ENCODE results near the gene OPRM1. TPM values are rescaled to one million over a fixed set of nuclear protein-coding genes. Genes with fewer than 3 reads are reported as not detected.

Gene OPRM1
- total RNA-seq, 1 donor from 2014 or later, result not detected

- no peaks in the 10 kb centered on the region for H3K27me3 ChIP-seq (ENCODE audit: control insufficient read depth in 3 of 3, insufficient read depth in 3 of 3, low read length in 3 of 3)
- H3K9ac ChIP-seq (ENCODE audit: low read depth in 1 of 3, low read length in 3 of 3), result no peak overlapping the region
- H3K27ac ChIP-seq (ENCODE audit: low read depth, low read length), result no peak overlapping the region
- no peaks in the 10 kb centered on the region for H3K9me3 ChIP-seq (ENCODE audit: control insufficient read depth in 3 of 3, low read length in 3 of 3)
- no peaks in the 10 kb centered on the region for H3K36me3 ChIP-seq (ENCODE audit: control insufficient read depth in 3 of 3, insufficient read depth in 3 of 3, low read length in 3 of 3)
- H3K4me1 ChIP-seq (ENCODE audit: control insufficient read depth in 3 of 3, insufficient read depth in 3 of 3, low read length in 3 of 3), result no peaks in the 10 kb centered on the region
- no peak overlapping the region for H3K4me3 ChIP-seq (ENCODE audit: low read length in 3 of 3)
These were observed 174.7 kb downstream of the OPRM1 start for GRCh38 chr6:154213782-154214181.

- Histone ChIP-seq H3K4me3 (ENCODE audit: low read length in 3 of 3) (no peak overlapping the region), H3K9me3 (ENCODE audit: control insufficient read depth in 3 of 3, low read length in 3 of 3) (no peaks in the 10 kb centered on the region), H3K27me3 (ENCODE audit: control insufficient read depth in 3 of 3, insufficient read depth in 3 of 3, low read length in 3 of 3) (no peaks in the 10 kb centered on the region), H3K36me3 (ENCODE audit: control insufficient read depth in 3 of 3, insufficient read depth in 3 of 3, low read length in 3 of 3) (no peaks in the 10 kb centered on the region), H3K9ac (ENCODE audit: low read depth in 1 of 3, low read length in 3 of 3) (no peak overlapping the region), H3K4me1 (ENCODE audit: control insufficient read depth in 3 of 3, insufficient read depth in 3 of 3, low read length in 3 of 3) (no peaks in the 10 kb centered on the region), H3K27ac (ENCODE audit: low read depth, low read length) (no peak overlapping the region)
These were observed 179.3 kb downstream of the OPRM1 start for GRCh38 chr6:154218301-154218700.

GRCh38 chr6:154218787-154219186 is 179.7 kb downstream of the OPRM1 start:
- H3K9ac ChIP-seq (ENCODE audit: low read depth in 1 of 3, low read length in 3 of 3), result no peak overlapping the region
- H3K4me1 ChIP-seq (ENCODE audit: control insufficient read depth in 3 of 3, insufficient read depth in 3 of 3, low read length in 3 of 3), result no peaks in the 10 kb centered on the region
- H3K27ac ChIP-seq (ENCODE audit: low read depth, low read length), result no peak overlapping the region
- no peaks in the 10 kb centered on the region for H3K27me3 ChIP-seq (ENCODE audit: control insufficient read depth in 3 of 3, insufficient read depth in 3 of 3, low read length in 3 of 3)
- no peaks in the 10 kb centered on the region for H3K9me3 ChIP-seq (ENCODE audit: control insufficient read depth in 3 of 3, low read length in 3 of 3)
- no peaks in the 10 kb centered on the region for H3K36me3 ChIP-seq (ENCODE audit: control insufficient read depth in 3 of 3, insufficient read depth in 3 of 3, low read length in 3 of 3)
- H3K4me3 ChIP-seq (ENCODE audit: low read length in 3 of 3), result no peak overlapping the region

- no peaks in the 10 kb centered on the region for H3K4me1 ChIP-seq (ENCODE audit: control insufficient read depth in 3 of 3, insufficient read depth in 3 of 3, low read length in 3 of 3)
- no peak overlapping the region for H3K9ac ChIP-seq (ENCODE audit: low read depth in 1 of 3, low read length in 3 of 3)
- no peaks in the 10 kb centered on the region for H3K9me3 ChIP-seq (ENCODE audit: control insufficient read depth in 3 of 3, low read length in 3 of 3)
- H3K27me3 ChIP-seq (ENCODE audit: control insufficient read depth in 3 of 3, insufficient read depth in 3 of 3, low read length in 3 of 3), result no peaks in the 10 kb centered on the region
- no peak overlapping the region for H3K27ac ChIP-seq (ENCODE audit: low read depth, low read length)
- H3K4me3 ChIP-seq (ENCODE audit: low read length in 3 of 3), result no peak overlapping the region
- H3K36me3 ChIP-seq (ENCODE audit: control insufficient read depth in 3 of 3, insufficient read depth in 3 of 3, low read length in 3 of 3), result no peaks in the 10 kb centered on the region
These were observed 180.2 kb downstream of the OPRM1 start for GRCh38 chr6:154219250-154219649.

DNA sequence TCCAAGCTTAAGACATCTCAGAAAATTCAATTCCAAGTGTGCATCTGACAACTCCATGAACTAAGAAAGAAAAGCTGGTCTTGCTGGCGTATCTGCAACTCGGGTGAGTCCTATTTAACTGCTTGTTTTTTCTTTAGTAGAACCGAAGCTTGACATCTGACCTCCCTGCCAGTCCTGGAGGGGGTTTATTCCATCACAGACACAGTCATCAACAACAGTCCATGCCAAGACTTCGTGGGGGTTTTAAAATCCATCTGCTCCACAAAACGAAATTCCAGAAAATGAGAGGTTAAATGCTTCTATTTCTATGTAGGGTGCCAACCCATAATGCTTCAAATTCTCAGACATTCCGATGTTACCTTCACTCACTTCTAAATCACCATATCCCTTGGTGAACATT is 183.7 kb downstream of the OPRM1 start:
- no peak overlapping the region for H3K9ac ChIP-seq (ENCODE audit: low read depth in 1 of 3, low read length in 3 of 3)
- no peaks in the 10 kb centered on the region for H3K27me3 ChIP-seq (ENCODE audit: control insufficient read depth in 3 of 3, insufficient read depth in 3 of 3, low read length in 3 of 3)
- H3K27ac ChIP-seq (ENCODE audit: low read depth, low read length), result no peak overlapping the region
- no peaks in the 10 kb centered on the region for H3K4me1 ChIP-seq (ENCODE audit: control insufficient read depth in 3 of 3, insufficient read depth in 3 of 3, low read length in 3 of 3)
- no peak overlapping the region for H3K4me3 ChIP-seq (ENCODE audit: low read length in 3 of 3)
- no peaks in the 10 kb centered on the region for H3K36me3 ChIP-seq (ENCODE audit: control insufficient read depth in 3 of 3, insufficient read depth in 3 of 3, low read length in 3 of 3)
- H3K9me3 ChIP-seq (ENCODE audit: control insufficient read depth in 3 of 3, low read length in 3 of 3), result no peaks in the 10 kb centered on the region

GRCh38 chr6:154223296-154223695 is 184.3 kb downstream of the OPRM1 start:
- H3K27me3 ChIP-seq (ENCODE audit: control insufficient read depth in 3 of 3, insufficient read depth in 3 of 3, low read length in 3 of 3), result no peaks in the 10 kb centered on the region
- H3K27ac ChIP-seq (ENCODE audit: low read depth, low read length), result no peak overlapping the region
- H3K4me3 ChIP-seq (ENCODE audit: low read length in 3 of 3), result no peak overlapping the region
- H3K9ac ChIP-seq (ENCODE audit: low read depth in 1 of 3, low read length in 3 of 3), result no peak overlapping the region
- no peaks in the 10 kb centered on the region for H3K36me3 ChIP-seq (ENCODE audit: control insufficient read depth in 3 of 3, insufficient read depth in 3 of 3, low read length in 3 of 3)
- no peaks in the 10 kb centered on the region for H3K4me1 ChIP-seq (ENCODE audit: control insufficient read depth in 3 of 3, insufficient read depth in 3 of 3, low read length in 3 of 3)
- H3K9me3 ChIP-seq (ENCODE audit: control insufficient read depth in 3 of 3, low read length in 3 of 3), result no peaks in the 10 kb centered on the region

DNA sequence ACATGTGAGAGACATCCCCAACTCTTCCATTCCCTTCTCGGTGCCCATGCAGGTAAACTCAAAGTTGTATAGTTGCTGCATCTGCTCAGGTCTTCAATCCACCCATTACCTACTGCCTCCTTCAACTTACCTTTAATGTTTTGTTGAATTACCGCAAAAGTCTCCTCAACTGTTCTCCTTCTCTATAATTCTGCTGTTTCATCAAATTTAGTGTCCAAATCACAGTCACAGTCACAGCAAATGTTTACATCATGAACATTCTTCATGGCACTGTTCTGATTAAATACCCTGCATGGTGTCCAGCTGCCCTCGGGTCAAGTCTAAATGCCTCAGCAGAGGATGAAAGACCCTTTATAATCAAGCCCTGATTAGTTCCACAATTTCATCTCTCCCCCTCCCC is 187.4 kb downstream of the OPRM1 start:
- Histone ChIP-seq H3K9me3 (ENCODE audit: control insufficient read depth in 3 of 3, low read length in 3 of 3) (no peaks in the 10 kb centered on the region), H3K4me3 (ENCODE audit: low read length in 3 of 3) (no peak overlapping the region), H3K27ac (ENCODE audit: low read depth, low read length) (no peak overlapping the region), H3K9ac (ENCODE audit: low read depth in 1 of 3, low read length in 3 of 3) (no peak overlapping the region), H3K27me3 (ENCODE audit: control insufficient read depth in 3 of 3, insufficient read depth in 3 of 3, low read length in 3 of 3) (no peaks in the 10 kb centered on the region), H3K4me1 (ENCODE audit: control insufficient read depth in 3 of 3, insufficient read depth in 3 of 3, low read length in 3 of 3) (no peaks in the 10 kb centered on the region), H3K36me3 (ENCODE audit: control insufficient read depth in 3 of 3, insufficient read depth in 3 of 3, low read length in 3 of 3) (no peaks in the 10 kb centered on the region)

GRCh38 chr6:154227862-154228520 is 189.0 kb downstream of the OPRM1 start:
- Histone ChIP-seq H3K9me3 (ENCODE audit: control insufficient read depth in 3 of 3, low read length in 3 of 3) (no peaks in the 10 kb centered on the region), H3K4me1 (ENCODE audit: control insufficient read depth in 3 of 3, insufficient read depth in 3 of 3, low read length in 3 of 3) (no peaks in the 10 kb centered on the region), H3K27me3 (ENCODE audit: control insufficient read depth in 3 of 3, insufficient read depth in 3 of 3, low read length in 3 of 3) (no peaks in the 10 kb centered on the region), H3K4me3 (ENCODE audit: low read length in 3 of 3) (no peak overlapping the region), H3K36me3 (ENCODE audit: control insufficient read depth in 3 of 3, insufficient read depth in 3 of 3, low read length in 3 of 3) (no peaks in the 10 kb centered on the region), H3K27ac (ENCODE audit: low read depth, low read length) (no peak overlapping the region), H3K9ac (ENCODE audit: low read depth in 1 of 3, low read length in 3 of 3) (no peak overlapping the region)

DNA sequence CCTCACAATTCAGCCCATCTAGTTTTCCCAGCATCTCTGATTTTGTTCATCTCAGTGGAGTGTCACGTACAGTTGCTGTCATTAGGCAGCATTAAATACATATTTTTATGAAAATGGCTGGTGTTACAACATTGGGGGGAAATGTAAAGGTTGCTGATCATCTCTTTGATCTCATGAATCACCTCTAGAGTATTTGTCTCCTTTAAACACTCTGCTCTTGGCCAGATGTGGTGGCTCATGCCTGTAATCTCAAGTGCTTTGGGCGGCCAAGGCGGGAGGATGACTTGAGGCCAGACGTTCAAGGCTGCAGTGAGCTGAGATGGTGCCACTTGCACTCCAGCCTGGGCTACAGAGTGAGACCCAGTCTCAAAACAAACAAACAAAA is 189.5 kb downstream of the OPRM1 start:
- no peaks in the 10 kb centered on the region for H3K27me3 ChIP-seq (ENCODE audit: control insufficient read depth in 3 of 3, insufficient read depth in 3 of 3, low read length in 3 of 3)
- H3K4me1 ChIP-seq (ENCODE audit: control insufficient read depth in 3 of 3, insufficient read depth in 3 of 3, low read length in 3 of 3), result no peaks in the 10 kb centered on the region
- H3K9me3 ChIP-seq (ENCODE audit: control insufficient read depth in 3 of 3, low read length in 3 of 3), result no peaks in the 10 kb centered on the region
- H3K4me3 ChIP-seq (ENCODE audit: low read length in 3 of 3), result no peak overlapping the region
- no peak overlapping the region for H3K27ac ChIP-seq (ENCODE audit: low read depth, low read length)
- no peaks in the 10 kb centered on the region for H3K36me3 ChIP-seq (ENCODE audit: control insufficient read depth in 3 of 3, insufficient read depth in 3 of 3, low read length in 3 of 3)
- no peak overlapping the region for H3K9ac ChIP-seq (ENCODE audit: low read depth in 1 of 3, low read length in 3 of 3)

DNA sequence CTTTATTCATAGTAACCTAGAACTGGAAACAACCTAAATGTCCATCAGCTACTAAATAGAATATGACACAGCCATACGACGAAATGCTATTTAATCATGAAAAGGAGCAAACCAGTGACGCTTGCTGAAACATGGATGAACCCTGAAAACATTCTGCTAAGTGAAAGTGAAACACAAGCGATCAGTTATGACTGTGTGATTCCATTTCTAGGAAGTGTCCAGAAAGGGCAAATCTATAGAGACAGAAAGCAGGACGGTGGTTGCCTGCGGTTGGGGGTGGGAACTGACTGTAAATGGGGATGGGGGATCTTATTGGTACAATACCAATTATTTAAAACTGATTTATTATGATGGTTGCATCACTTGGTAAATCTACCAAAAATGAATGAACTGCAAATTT is 190.7 kb downstream of the OPRM1 start:
- no peaks in the 10 kb centered on the region for H3K36me3 ChIP-seq (ENCODE audit: control insufficient read depth in 3 of 3, insufficient read depth in 3 of 3, low read length in 3 of 3)

More for the DNA sequence above, 190.7 kb downstream of the OPRM1 start:
- no peaks in the 10 kb centered on the region for H3K9me3 ChIP-seq (ENCODE audit: control insufficient read depth in 3 of 3, low read length in 3 of 3)
- no peaks in the 10 kb centered on the region for H3K27me3 ChIP-seq (ENCODE audit: control insufficient read depth in 3 of 3, insufficient read depth in 3 of 3, low read length in 3 of 3)
- H3K27ac ChIP-seq (ENCODE audit: low read depth, low read length), result no peak overlapping the region
- H3K4me1 ChIP-seq (ENCODE audit: control insufficient read depth in 3 of 3, insufficient read depth in 3 of 3, low read length in 3 of 3), result no peaks in the 10 kb centered on the region
- no peak overlapping the region for H3K4me3 ChIP-seq (ENCODE audit: low read length in 3 of 3)
- no peak overlapping the region for H3K9ac ChIP-seq (ENCODE audit: low read depth in 1 of 3, low read length in 3 of 3)

Data from skeletal muscle tissue (tissue), 4 donors.